ENCODE results near the gene FBXO42.
A peak's percentile ranks its signal among the peaks of the same experiment; 100 is the strongest.
"Not testable (repeated sequence)": the region's sequence is repeated elsewhere in the genome, so short reads cannot be mapped to it uniquely, and the experiment has no call there.

FBXO42 gene

GRCh38 chr1:16374266-16374665 lies 22.0 kb upstream of the FBXO42 start:
- Histone ChIP-seq H3K27ac (no peak overlapping the region), H3K4me3 (no peak overlapping the region)

- Histone ChIP-seq H3K4me3 (no peak overlapping the region), H3K27ac (no peak overlapping the region)
Measured at GRCh38 chr1:16372535-16373285, 20.4 kb upstream of the FBXO42 start.

DNA sequence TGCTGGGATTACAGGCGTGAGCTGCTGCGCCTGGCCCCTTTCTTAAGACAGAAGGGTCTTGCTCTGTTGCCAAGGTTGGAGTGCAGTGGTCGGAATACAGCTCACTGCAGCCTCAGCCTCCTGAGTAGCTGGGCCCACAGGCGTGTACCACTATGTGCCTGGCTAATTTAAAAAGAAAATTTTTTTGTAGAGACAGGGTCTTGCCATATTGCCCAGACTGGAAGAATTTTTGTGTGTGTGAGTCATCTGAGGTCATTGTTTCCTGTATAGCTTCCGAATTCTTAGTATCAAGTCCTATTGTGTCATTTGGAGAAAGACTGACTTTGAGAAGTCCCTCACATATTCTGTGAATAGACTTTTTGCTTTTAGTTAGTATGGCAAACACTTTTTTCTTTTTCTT lies 19.4 kb upstream of the FBXO42 start:
- Histone ChIP-seq H3K27ac (no peak overlapping the region), H3K4me3 (no peak overlapping the region)

DNA sequence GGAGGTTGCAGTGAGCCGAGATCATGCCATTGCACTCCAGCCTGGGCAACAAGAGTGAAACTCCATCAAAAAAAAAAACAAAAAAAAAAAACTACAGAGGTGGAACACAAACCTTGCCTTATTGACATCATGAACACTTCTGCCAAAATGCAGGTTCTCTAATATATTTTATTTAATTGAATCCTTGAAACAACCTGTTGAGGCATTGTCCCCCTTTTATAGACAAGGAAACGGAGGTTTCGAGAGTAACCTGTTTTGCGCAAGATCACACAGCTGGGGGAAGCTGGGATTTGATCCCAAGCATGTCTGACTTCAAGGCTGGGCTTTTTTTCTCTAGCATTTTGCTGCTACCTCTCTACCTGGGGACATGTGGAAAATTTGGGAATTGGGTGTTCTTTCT lies 17.5 kb upstream of the FBXO42 start:
- H3K27ac ChIP-seq: no peak overlapping the region
- H3K4me3 ChIP-seq: no peak overlapping the region

GRCh38 chr1:16367968-16368890 lies 15.9 kb upstream of the FBXO42 start:
- peak overlapping the region; percentile 75 to 99 (median 96) for H3K27ac ChIP-seq
- H3K4me3 ChIP-seq: peak overlapping the region; percentile 69 to 84 (median 74)

DNA sequence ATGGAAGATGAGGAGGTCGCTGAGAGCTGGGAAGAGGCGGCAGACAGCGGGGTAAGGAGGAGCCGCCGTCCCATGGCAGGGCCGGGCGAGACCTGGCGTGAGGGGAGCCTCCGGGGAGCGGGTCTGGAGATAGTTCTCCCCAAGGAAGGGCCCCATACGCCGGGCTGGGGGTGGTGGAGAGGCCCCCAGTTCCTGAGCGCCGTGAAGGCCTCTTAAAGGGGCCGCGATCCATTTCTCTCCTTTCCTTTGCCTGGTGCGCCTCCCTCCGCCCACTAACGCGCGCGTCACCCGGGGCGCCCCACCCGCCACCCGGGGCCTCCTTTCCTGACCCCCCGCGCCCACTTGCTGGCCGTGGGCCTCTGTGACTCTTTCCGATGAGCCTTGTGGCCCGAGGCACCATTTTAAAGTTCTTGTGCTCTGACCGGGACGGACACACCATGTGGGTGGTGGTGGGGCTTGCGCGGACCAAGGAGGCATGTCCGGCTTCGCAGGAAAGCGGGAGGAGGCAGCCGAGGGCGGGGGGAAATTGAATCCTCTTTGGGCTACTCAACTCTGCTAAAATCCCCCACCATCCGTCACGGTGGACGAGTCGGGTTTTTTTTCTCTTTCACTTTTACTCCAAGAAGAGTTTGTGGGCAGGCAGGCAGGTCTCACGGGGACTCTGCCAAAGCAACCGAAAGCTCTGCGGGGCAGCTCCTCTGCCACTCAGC lies 15.1 kb upstream of the FBXO42 start:
- Histone ChIP-seq H3K27ac (peak overlapping the region; percentile 75 to 99 (median 96)), H3K4me3 (peak overlapping the region; percentile 69 to 84 (median 74))

GRCh38 chr1:16366722-16367257 lies 14.5 kb upstream of the FBXO42 start, which contains the start of gene SZRD1:
TSS of gene SZRD1 (plus strand) at chr1:16367242. CDS start at chr1:16367258, 16 bp downstream.
- Histone ChIP-seq H3K27ac (peak within 1 kb of the TSS; percentile 75 to 99 (median 96)), H3K4me3 (peak within 1 kb of the TSS; percentile 69 to 84 (median 74))

DNA sequence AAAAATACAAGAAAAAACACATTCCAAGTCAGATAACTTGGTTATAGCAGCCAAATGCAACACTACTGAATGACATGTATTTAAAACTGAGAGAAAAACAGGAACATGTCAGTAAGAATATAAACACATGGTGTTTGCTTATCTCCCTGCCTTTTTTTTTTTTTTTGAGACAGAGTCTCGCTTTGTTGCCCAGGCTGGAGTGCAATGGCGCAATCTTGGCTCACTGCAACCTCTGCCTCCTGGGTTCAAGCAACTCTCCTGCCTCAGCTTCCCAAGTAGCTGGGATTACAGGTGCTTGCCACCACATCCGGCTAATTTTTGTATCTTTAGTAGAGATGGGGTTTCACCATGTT lies 12.8 kb upstream of the FBXO42 start:
- H3K4me3 ChIP-seq, H3K27ac ChIP-seq: not testable (repeated sequence)

DNA sequence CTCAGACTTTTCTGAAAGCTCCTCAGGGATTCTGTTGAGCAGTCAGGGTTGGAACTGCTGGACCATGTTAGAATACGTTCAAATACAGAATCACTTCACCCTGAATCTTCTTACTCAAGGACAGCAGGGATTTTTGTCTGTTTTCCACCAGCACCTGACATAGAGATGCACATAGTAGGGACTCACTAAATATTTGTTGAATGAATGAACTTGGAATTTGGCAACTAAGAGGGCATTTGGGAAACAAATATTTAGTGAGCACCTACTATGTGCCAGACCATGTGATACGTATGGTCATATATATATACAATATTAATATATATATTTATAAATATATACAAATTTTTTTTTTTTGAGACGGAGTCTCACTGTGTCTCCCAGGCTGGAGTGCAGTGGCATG lies 4.6 kb upstream of the FBXO42 start:
- H3K4me3 ChIP-seq: no peak overlapping the region
- H3K27ac ChIP-seq: no peak overlapping the region

DNA sequence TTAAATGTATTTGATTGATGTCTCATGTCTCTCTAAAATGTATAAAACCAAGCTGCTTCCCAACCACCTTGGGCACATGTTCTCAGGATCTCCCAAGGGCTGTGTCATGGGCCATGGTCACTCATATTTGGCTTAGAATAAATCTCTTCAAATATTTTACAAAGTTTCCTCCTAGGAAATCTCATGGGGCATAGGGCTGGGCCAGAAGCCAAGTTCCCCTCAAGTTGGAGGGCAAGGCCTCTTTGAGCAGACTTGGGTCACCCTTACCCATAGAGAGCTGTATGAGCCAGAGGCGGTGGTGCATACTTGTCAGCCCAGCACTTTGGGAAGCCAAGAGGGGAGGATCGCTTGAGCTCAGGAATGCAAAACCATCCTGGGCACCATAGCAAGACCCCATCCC lies 2.3 kb upstream of the FBXO42 start:
- H3K27ac ChIP-seq: no peak overlapping the region
- H3K4me3 ChIP-seq: no peak overlapping the region

GRCh38 chr1:16352842-16353535 lies 709 bp upstream of the FBXO42 start:
- Histone ChIP-seq H3K4me3 (peak overlapping the region; percentile 51 to 99 (median 89)), H3K27ac (peak overlapping the region in 20 of 21 experiments; percentile 80 to 98 (median 94))

- H3K4me3 ChIP-seq: peak overlapping the region; percentile 51 to 99 (median 89)
Measured at GRCh38 chr1:16351456-16351993, 755 bp downstream of the FBXO42 start.

DNA sequence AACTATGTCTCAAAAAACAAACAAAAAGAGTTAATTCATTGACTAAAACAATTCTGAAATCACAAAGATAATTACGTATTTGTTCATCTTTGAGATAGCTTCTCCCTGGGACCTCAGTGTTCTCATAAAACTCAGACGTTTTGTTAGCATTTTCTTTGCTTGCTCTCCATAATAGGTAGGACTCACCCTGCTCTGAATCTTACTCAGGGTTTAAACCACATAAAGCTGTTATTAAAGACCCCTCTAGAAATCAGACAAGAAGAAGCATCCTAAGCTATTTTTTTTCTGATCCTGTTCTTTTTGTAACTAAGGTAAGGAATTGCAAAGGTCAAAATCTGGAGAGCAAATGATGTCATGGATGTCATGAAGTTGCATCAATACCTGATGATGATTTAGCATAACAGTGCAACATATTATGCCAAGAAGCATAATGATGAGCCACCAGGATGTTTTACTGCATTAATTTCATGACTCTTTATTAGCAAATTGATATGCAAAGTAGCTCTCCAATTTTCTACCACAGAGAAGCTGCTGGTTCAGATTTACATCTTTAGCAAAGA lies 2.4 kb downstream of the FBXO42 start:
- H3K27ac ChIP-seq: peak overlapping the region in 1 of 21 experiments; percentile 4
- no peak overlapping the region for H3K4me3 ChIP-seq

More at GRCh38 chr1:16351456-16351993, 755 bp downstream of the FBXO42 start:
- H3K27ac ChIP-seq: peak overlapping the region; percentile 57 to 98 (median 93)

GRCh38 chr1:16348414-16349182 lies 3.7 kb downstream of the FBXO42 start:
- Histone ChIP-seq H3K4me3 (no peak overlapping the region), H3K27ac (peak overlapping the region in 1 of 21 experiments; percentile 32)

- H3K4me3 ChIP-seq, H3K27ac ChIP-seq: not testable (repeated sequence)
Measured at GRCh38 chr1:16343276-16343675, 9.0 kb downstream of the FBXO42 start.

GRCh38 chr1:16342331-16343062 lies 9.8 kb downstream of the FBXO42 start:
- Histone ChIP-seq H3K4me3 (no peak overlapping the region), H3K27ac (no peak overlapping the region)

GRCh38 chr1:16340673-16341072 lies 11.6 kb downstream of the FBXO42 start:
- H3K4me3 ChIP-seq: no peak overlapping the region
- no peak overlapping the region for H3K27ac ChIP-seq

Measured in skin epidermis (tissue), 12 donors.